WTC11 (cell line): ENCODE results near the gene ZBTB44. TPM values are rescaled to one million over a fixed set of nuclear protein-coding genes. Genes with fewer than 3 reads are reported as not detected.
A peak's percentile ranks its signal among the peaks of the same experiment; 100 is the strongest.

ENCODE experiments used
- ATAC-seq: fragments of 200-7000 bp; cut with Tn5 transposase; 2 replicates; pipeline ENCODE4 v1.10.0; 2021; ENCODE audit warnings: mild to moderate bottlenecking, moderate library complexity
- CTCF ChIA-PET: fragments of 300-600 bp; sonication (Branson Sonifier 250); formaldehyde crosslinking; loops from one replicate; lab custom pipeline; 2021; ENCODE audit warnings: antibody characterized with exemption; lab: Charles Lee
- POLR2A ChIA-PET: fragments of 350-600 bp; sonication (Branson Sonifier 250); formaldehyde crosslinking; loops from one replicate; lab custom pipeline; 2021; ENCODE audit warnings: antibody characterized with exemption; lab: Charles Lee
- DNase-seq: peaks from one replicate; pipeline ENCODE4 v3.0.0; 2021; ENCODE audit warnings: low spot score
- H3K27ac Mint-ChIP-seq: 2 replicates; pipeline ENCODE4 v1.8.0; 2021; ENCODE audit warnings: mixed read lengths
- H3K27me3 Mint-ChIP-seq: 2 replicates; pipeline ENCODE4 v1.8.0; 2021; ENCODE audit warnings: low read depth, mild to moderate bottlenecking, moderate library complexity, mixed read lengths
- H3K36me3 Mint-ChIP-seq: 2 replicates; pipeline ENCODE4 v1.8.0; 2021; ENCODE audit warnings: mixed read lengths
- H3K4me1 Mint-ChIP-seq: 2 replicates; pipeline ENCODE4 v1.8.0; 2022; ENCODE audit warnings: mixed read lengths
- H3K4me3 Mint-ChIP-seq: 2 replicates; pipeline ENCODE4 v1.8.0; 2021; ENCODE audit warnings: mild to moderate bottlenecking, moderate library complexity, mixed read lengths
- H3K9me3 Mint-ChIP-seq: 2 replicates; pipeline ENCODE4 v1.8.0; 2021; ENCODE audit warnings: mixed read lengths
- AR ChIP-seq: fragments of 250-450 bp; sonication (Bioruptor Pico); IDR thresholded peaks from 2 replicates; pipeline ENCODE4 v1.9.0; 2021; ENCODE audit warnings: mild to moderate bottlenecking
- ATF1 ChIP-seq: sonication (generic); formaldehyde crosslinking; IDR thresholded peaks from 2 replicates; pipeline ENCODE4 v1.8.1; 2023; ENCODE audit warnings: mild to moderate bottlenecking, moderate library complexity, missing genetic modification reagents
- ATF2 ChIP-seq: sonication (generic); formaldehyde crosslinking; IDR thresholded peaks from 2 replicates; pipeline ENCODE4 v1.8.1; 2022; ENCODE audit warnings: low read depth, missing genetic modification reagents, borderline replicate concordance
- ATF6 ChIP-seq: sonication (generic); formaldehyde crosslinking; IDR thresholded peaks from 2 replicates; pipeline ENCODE4 v1.8.1; 2023; ENCODE audit warnings: mild to moderate bottlenecking, missing genetic modification reagents
- CREM ChIP-seq: sonication (generic); formaldehyde crosslinking; IDR thresholded peaks from 2 replicates; pipeline ENCODE4 v1.8.1; 2022; ENCODE audit warnings: mild to moderate bottlenecking, missing genetic modification reagents, moderate library complexity
- ESRRA ChIP-seq: sonication (generic); formaldehyde crosslinking; IDR thresholded peaks from 2 replicates; pipeline ENCODE4 v1.8.1; 2022; ENCODE audit warnings: mild to moderate bottlenecking, missing genetic modification reagents, borderline replicate concordance
- ETV6 ChIP-seq: sonication (generic); formaldehyde crosslinking; IDR thresholded peaks from 2 replicates; pipeline ENCODE4 v1.8.1; 2022; ENCODE audit warnings: mild to moderate bottlenecking, missing genetic modification reagents
- FOXP4 ChIP-seq: sonication (generic); formaldehyde crosslinking; IDR thresholded peaks from 2 replicates; pipeline ENCODE4 v1.8.0; 2022; ENCODE audit warnings: mild to moderate bottlenecking, missing genetic modification reagents
- IRF1 ChIP-seq: sonication (generic); formaldehyde crosslinking; IDR thresholded peaks from 2 replicates; pipeline ENCODE4 v1.8.0; 2023; ENCODE audit warnings: missing genetic modification reagents
- KAT7 ChIP-seq: sonication (generic); formaldehyde crosslinking; IDR thresholded peaks from 2 replicates; pipeline ENCODE4 v1.8.1; 2023; ENCODE audit warnings: missing genetic modification reagents, mild to moderate bottlenecking, borderline replicate concordance
- NFE2L1 ChIP-seq: sonication (generic); formaldehyde crosslinking; IDR thresholded peaks from 2 replicates; pipeline ENCODE4 v1.8.1; 2023; ENCODE audit warnings: missing genetic modification reagents
- OVOL2 ChIP-seq: fragments of 250-450 bp; sonication (Bioruptor Pico); IDR thresholded peaks from 2 replicates; pipeline ENCODE4 v1.9.0; 2021; ENCODE audit warnings: mild to moderate bottlenecking, borderline replicate concordance
- RELA ChIP-seq: sonication (generic); formaldehyde crosslinking; IDR thresholded peaks from 2 replicates; pipeline ENCODE4 v1.8.1; 2022; ENCODE audit warnings: missing genetic modification reagents, mild to moderate bottlenecking, borderline replicate concordance
- TEAD1 ChIP-seq: sonication (generic); formaldehyde crosslinking; IDR thresholded peaks from 2 replicates; pipeline ENCODE4 v1.8.0; 2022; ENCODE audit warnings: mild to moderate bottlenecking, missing genetic modification reagents
- TP53 ChIP-seq: sonication (generic); formaldehyde crosslinking; IDR thresholded peaks from 2 replicates; pipeline ENCODE4 v1.8.1; 2023; ENCODE audit warnings: mild to moderate bottlenecking, missing genetic modification reagents
- total RNA-seq: library from RNA; stranded (reverse); gene quantifications from 3 replicates; pipeline ENCODE4 v1.2.3, GENCODE V29; 2021

The ZBTB44 gene
- total RNA-seq, 1 experiment from 2014 or later, result 107 TPM

- peak overlapping the region; percentile 31; the same call in 1 of the 2 replicates for H3K27ac Mint-ChIP-seq
- no peak for TF ChIP-seq TEAD1 (CRISPR knock-in tag)
- TF ChIP-seq OVOL2 (CRISPR knock-in tag), result no peak
- no peak for TF ChIP-seq ESRRA (CRISPR knock-in tag)
- TF ChIP-seq AR (CRISPR knock-in tag), result no peak
- no peak for TF ChIP-seq CREM
- no peak for TF ChIP-seq NFE2L1 (CRISPR knock-in tag)
- TF ChIP-seq ATF6 (CRISPR knock-in tag), result no peak
- TF ChIP-seq ATF2, result no peak
- TF ChIP-seq ETV6 (CRISPR knock-in tag), result no peak
- no peak for TF ChIP-seq FOXP4 (CRISPR knock-in tag)
- DNase-seq (no peak), ATAC-seq (no peak)
- ChIA-PET CTCF (interaction anchor here (0.6 kb wide), 1 partner anchor 362 kb away, joined by 3 read pairs; no protein-coding TSS in a partner anchor), POLR2A (interaction anchor here (0.5 to 1.0 kb wide), 2 partner anchors 131 to 152 kb away, joined by 3 read pairs; no protein-coding TSS in a partner anchor)
- H3K4me3 Mint-ChIP-seq, result no peak overlapping the region
- H3K9me3 Mint-ChIP-seq, result no peaks in the 10 kb centered on the region
- H3K4me1 Mint-ChIP-seq, result no peaks in the 10 kb centered on the region
- H3K27me3 Mint-ChIP-seq, result no peaks in the 10 kb centered on the region
- no peaks in the 10 kb centered on the region; the same call in 1 of the 2 replicates for H3K36me3 Mint-ChIP-seq
Measured at GRCh38 chr11:130223291-130223971, 91.3 kb downstream of the ZBTB44 start.

GRCh38 chr11:130220311-130221035, 94.2 kb downstream of the ZBTB44 start:
- POLR2A ChIA-PET, result no interaction called here
- no peaks in the 10 kb centered on the region for H3K9me3 Mint-ChIP-seq
- H3K36me3 Mint-ChIP-seq, result no peaks in the 10 kb centered on the region
- H3K4me1 Mint-ChIP-seq, result peaks cover 16% of the 10 kb centered on the region
- H3K27ac Mint-ChIP-seq, result no peak overlapping the region; the same call in 1 of the 2 replicates
- CTCF ChIA-PET, result interaction anchor here (0.6 to 1.1 kb wide), 2 partner anchors 69 to 209 kb away, joined by 3 read pairs; no protein-coding TSS in a partner anchor
- H3K27me3 Mint-ChIP-seq, result no peaks in the 10 kb centered on the region
- no peak for ATAC-seq
- no peak for DNase-seq
- H3K4me3 Mint-ChIP-seq, result no peak overlapping the region
- TF ChIP-seq AR (CRISPR knock-in tag) (no peak), CREM (no peak), ATF1 (CRISPR knock-in tag) (no peak), RELA (no peak), KAT7 (CRISPR knock-in tag) (no peak), ATF2 (no peak), IRF1 (CRISPR knock-in tag) (no peak), TP53 (CRISPR knock-in tag) (no peak)
